HepG2 (cell line): ENCODE results near the gene KPNA4. TPM values are rescaled to one million over a fixed set of nuclear protein-coding genes. Genes with fewer than 3 reads are reported as not detected.

Experiments
- BCL3 ChIP-seq: sonication (generic); formaldehyde crosslinking; IDR thresholded peaks from 2 replicates; pipeline ENCODE4 v1.5.1; 2020; ENCODE audit warnings: mild to moderate bottlenecking, missing genetic modification reagents, moderate library complexity
- DNMT1 ChIP-seq: sonication (generic); formaldehyde crosslinking; IDR thresholded peaks from 2 replicates; pipeline ENCODE4 v1.5.1; 2020; ENCODE audit warnings: mild to moderate bottlenecking, missing genetic modification reagents
- HIVEP1 ChIP-seq: sonication (generic); formaldehyde crosslinking; IDR thresholded peaks from 2 replicates; pipeline ENCODE4 v1.4.0; 2020; ENCODE audit warnings: mild to moderate bottlenecking, missing genetic modification reagents
- KLF9 ChIP-seq: IDR thresholded peaks from 2 replicates; pipeline ENCODE4 v1.6.1; 2016; ENCODE audit warnings: low read depth
- SOX5 ChIP-seq: IDR thresholded peaks from 2 replicates; pipeline ENCODE4 v1.6.1; 2016; ENCODE audit warnings: borderline replicate concordance
- ZBTB43 ChIP-seq: sonication (generic); formaldehyde crosslinking; conservative IDR thresholded peaks from 2 replicates; pipeline ENCODE4 v1.4.0; 2020; ENCODE audit warnings: missing genetic modification reagents
- ZFX ChIP-seq: sonication (generic); formaldehyde crosslinking; IDR thresholded peaks from 2 replicates; pipeline ENCODE4 v1.4.0; 2020; ENCODE audit warnings: mild to moderate bottlenecking, low read depth, missing genetic modification reagents, moderate library complexity
- ZMYM3 ChIP-seq: sonication (generic); formaldehyde crosslinking; IDR thresholded peaks from 2 replicates; pipeline ENCODE4 v1.5.1; 2020; ENCODE audit warnings: mild to moderate bottlenecking, missing genetic modification reagents
- ZNF75D ChIP-seq: sonication (generic); formaldehyde crosslinking; IDR thresholded peaks from 2 replicates; pipeline ENCODE4 v1.8.1; 2023; ENCODE audit warnings: missing genetic modification reagents, mild to moderate bottlenecking, borderline replicate concordance
- polyA plus RNA-seq, 8 experiments: library from polyadenylated mRNA; depleted of rRNA in 3 of 8; stranded (reverse) in 7 of 8; unstranded in 1 of 8; fragments of >200 nt; fragmentation: Illumina TruSeq in 4 of 8; extraction: Trizol in 4 of 8; gene quantifications; 2 replicates each; pipeline versions ENCODE4 v1.2.1 to v1.2.3, GENCODE V29; 2011 to 2016; ENCODE audit warnings: low read depth in 4 of 8, missing spikeins in 1 of 8, mixed read lengths in 1 of 8; ENCODE audit not compliant: insufficient read depth in 1 of 8
- total RNA-seq, 5 experiments: library from RNA; depleted of rRNA; stranded (reverse); fragments of >200 nt; fragmentation: Illumina TruSeq; extraction: Trizol; gene quantifications; 2 replicates each; pipeline ENCODE4 v1.2.3, GENCODE V29; 2016; ENCODE audit warnings: low read depth in 1 of 5
- TF ChIP-seq, protein P1 (sequence below): sonication (generic); formaldehyde crosslinking; IDR thresholded peaks from 2 replicates; pipeline ENCODE4 v1.4.0; 2020; ENCODE audit warnings: mild to moderate bottlenecking, missing genetic modification reagents
- TF ChIP-seq, protein P2 (sequence below): IDR thresholded peaks from 2 replicates; pipeline ENCODE4 v1.6.1; 2016; ENCODE audit warnings: missing compliant biosample characterization, missing genetic modification reagents, borderline replicate concordance
- TF ChIP-seq, protein P3 (sequence below): IDR thresholded peaks from 2 replicates; pipeline ENCODE4 v1.6.1; 2016; ENCODE audit warnings: low read depth, missing genetic modification reagents, missing compliant biosample characterization

The KPNA4 gene
- total and polyA plus RNA-seq, 2 of the 13 experiments (the other 11 are each of a cell fraction or from before 2014, with no cell fraction given) = 9.9 to 27.9 TPM

GRCh38 chr3:160565442-160566403 lies at the start of gene KPNA4 (continued):
- TF ChIP-seq, protein P1, sequence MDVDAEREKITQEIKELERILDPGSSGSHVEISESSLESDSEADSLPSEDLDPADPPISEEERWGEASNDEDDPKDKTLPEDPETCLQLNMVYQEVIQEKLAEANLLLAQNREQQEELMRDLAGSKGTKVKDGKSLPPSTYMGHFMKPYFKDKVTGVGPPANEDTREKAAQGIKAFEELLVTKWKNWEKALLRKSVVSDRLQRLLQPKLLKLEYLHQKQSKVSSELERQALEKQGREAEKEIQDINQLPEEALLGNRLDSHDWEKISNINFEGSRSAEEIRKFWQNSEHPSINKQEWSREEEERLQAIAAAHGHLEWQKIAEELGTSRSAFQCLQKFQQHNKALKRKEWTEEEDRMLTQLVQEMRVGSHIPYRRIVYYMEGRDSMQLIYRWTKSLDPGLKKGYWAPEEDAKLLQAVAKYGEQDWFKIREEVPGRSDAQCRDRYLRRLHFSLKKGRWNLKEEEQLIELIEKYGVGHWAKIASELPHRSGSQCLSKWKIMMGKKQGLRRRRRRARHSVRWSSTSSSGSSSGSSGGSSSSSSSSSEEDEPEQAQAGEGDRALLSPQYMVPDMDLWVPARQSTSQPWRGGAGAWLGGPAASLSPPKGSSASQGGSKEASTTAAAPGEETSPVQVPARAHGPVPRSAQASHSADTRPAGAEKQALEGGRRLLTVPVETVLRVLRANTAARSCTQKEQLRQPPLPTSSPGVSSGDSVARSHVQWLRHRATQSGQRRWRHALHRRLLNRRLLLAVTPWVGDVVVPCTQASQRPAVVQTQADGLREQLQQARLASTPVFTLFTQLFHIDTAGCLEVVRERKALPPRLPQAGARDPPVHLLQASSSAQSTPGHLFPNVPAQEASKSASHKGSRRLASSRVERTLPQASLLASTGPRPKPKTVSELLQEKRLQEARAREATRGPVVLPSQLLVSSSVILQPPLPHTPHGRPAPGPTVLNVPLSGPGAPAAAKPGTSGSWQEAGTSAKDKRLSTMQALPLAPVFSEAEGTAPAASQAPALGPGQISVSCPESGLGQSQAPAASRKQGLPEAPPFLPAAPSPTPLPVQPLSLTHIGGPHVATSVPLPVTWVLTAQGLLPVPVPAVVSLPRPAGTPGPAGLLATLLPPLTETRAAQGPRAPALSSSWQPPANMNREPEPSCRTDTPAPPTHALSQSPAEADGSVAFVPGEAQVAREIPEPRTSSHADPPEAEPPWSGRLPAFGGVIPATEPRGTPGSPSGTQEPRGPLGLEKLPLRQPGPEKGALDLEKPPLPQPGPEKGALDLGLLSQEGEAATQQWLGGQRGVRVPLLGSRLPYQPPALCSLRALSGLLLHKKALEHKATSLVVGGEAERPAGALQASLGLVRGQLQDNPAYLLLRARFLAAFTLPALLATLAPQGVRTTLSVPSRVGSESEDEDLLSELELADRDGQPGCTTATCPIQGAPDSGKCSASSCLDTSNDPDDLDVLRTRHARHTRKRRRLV = peak; percentile 25; the same call in 1 of the 2 replicates
- TF ChIP-seq HIVEP1 (no peak), KLF9 (CRISPR knock-in tag) (no peak), BCL3 (peak; percentile 71; the same call in 1 of the 2 replicates), SOX5 (CRISPR knock-in tag) (no peak), ZBTB43 (CRISPR knock-in tag) (no peak), ZNF75D (no peak; the same call in 1 of the 2 replicates), ZFX (CRISPR knock-in tag) (peak; percentile 79), DNMT1 (CRISPR knock-in tag) (no peak), ZMYM3 (CRISPR knock-in tag) (no peak; the same call in 1 of the 2 replicates)
- TF ChIP-seq, protein P2, sequence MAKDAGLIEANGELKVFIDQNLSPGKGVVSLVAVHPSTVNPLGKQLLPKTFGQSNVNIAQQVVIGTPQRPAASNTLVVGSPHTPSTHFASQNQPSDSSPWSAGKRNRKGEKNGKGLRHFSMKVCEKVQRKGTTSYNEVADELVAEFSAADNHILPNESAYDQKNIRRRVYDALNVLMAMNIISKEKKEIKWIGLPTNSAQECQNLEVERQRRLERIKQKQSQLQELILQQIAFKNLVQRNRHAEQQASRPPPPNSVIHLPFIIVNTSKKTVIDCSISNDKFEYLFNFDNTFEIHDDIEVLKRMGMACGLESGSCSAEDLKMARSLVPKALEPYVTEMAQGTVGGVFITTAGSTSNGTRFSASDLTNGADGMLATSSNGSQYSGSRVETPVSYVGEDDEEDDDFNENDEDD (CRISPR knock-in tag) = peak; percentile 66; the same call in 1 of the 2 replicates
- TF ChIP-seq, protein P3, sequence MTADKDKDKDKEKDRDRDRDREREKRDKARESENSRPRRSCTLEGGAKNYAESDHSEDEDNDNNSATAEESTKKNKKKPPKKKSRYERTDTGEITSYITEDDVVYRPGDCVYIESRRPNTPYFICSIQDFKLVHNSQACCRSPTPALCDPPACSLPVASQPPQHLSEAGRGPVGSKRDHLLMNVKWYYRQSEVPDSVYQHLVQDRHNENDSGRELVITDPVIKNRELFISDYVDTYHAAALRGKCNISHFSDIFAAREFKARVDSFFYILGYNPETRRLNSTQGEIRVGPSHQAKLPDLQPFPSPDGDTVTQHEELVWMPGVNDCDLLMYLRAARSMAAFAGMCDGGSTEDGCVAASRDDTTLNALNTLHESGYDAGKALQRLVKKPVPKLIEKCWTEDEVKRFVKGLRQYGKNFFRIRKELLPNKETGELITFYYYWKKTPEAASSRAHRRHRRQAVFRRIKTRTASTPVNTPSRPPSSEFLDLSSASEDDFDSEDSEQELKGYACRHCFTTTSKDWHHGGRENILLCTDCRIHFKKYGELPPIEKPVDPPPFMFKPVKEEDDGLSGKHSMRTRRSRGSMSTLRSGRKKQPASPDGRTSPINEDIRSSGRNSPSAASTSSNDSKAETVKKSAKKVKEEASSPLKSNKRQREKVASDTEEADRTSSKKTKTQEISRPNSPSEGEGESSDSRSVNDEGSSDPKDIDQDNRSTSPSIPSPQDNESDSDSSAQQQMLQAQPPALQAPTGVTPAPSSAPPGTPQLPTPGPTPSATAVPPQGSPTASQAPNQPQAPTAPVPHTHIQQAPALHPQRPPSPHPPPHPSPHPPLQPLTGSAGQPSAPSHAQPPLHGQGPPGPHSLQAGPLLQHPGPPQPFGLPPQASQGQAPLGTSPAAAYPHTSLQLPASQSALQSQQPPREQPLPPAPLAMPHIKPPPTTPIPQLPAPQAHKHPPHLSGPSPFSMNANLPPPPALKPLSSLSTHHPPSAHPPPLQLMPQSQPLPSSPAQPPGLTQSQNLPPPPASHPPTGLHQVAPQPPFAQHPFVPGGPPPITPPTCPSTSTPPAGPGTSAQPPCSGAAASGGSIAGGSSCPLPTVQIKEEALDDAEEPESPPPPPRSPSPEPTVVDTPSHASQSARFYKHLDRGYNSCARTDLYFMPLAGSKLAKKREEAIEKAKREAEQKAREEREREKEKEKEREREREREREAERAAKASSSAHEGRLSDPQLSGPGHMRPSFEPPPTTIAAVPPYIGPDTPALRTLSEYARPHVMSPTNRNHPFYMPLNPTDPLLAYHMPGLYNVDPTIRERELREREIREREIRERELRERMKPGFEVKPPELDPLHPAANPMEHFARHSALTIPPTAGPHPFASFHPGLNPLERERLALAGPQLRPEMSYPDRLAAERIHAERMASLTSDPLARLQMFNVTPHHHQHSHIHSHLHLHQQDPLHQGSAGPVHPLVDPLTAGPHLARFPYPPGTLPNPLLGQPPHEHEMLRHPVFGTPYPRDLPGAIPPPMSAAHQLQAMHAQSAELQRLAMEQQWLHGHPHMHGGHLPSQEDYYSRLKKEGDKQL (CRISPR knock-in tag) = no peak
